Measurements from ENCODE around the gene WWOX.

Gene WWOX

DNA sequence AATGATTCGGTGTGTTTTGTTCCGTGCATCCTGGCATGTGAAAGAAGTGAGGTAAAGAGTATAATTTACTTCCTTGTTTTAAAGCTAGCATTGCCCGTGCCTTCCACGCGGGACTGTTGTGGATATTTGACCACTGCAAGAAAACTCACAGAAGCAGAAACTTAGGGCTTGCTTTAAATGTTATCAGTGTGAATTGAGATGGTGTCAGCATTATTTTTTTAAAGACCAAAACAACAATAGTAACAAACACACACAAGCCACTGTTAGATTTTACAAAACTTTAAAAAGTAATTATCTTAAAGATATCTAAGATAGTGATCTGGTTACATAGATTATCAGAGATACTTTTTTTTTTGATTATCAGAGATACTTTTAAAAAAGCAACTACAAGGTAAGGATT is 47.4 kb downstream of the WWOX start:
- DNase-seq (ENCODE audit: low spot score): no peak

DNA sequence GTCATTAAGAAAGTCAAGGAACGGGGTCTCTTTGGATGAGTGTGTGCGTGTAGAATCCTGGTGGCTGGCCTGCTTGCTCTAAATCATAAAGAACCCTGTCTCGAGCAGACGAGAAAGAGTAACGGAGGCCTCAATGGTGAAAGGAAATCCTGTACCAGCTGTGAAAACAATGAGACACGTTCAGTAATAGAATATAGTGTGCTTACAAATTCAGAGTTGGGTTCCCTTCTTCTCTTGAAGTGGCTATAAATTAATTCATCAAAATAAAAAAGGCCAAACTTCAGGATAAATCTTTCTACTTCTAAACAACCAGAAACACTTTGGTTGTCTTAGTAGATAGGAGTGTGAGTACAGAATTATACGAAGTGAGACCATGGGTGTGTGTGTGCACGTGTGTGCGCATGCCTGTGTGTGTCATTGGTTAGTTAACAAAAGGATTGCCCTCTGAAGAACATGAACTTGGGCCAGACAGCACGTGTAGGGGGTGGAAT is 48.5 kb downstream of the WWOX start:
- no peak for DNase-seq (ENCODE audit: low spot score)

GRCh38 chr16:78150233-78150632 is 50.8 kb downstream of the WWOX start:
- no peak for DNase-seq (ENCODE audit: low spot score)

- DNase-seq (ENCODE audit: low spot score): no peak
Measured at GRCh38 chr16:78154729-78155461, 55.4 kb downstream of the WWOX start.

- no peak for DNase-seq (ENCODE audit: low spot score)
Measured at GRCh38 chr16:78155791-78156345, 56.4 kb downstream of the WWOX start.

- no peak for DNase-seq (ENCODE audit: low spot score)
Measured at GRCh38 chr16:78161023-78161729, 61.7 kb downstream of the WWOX start.

DNA sequence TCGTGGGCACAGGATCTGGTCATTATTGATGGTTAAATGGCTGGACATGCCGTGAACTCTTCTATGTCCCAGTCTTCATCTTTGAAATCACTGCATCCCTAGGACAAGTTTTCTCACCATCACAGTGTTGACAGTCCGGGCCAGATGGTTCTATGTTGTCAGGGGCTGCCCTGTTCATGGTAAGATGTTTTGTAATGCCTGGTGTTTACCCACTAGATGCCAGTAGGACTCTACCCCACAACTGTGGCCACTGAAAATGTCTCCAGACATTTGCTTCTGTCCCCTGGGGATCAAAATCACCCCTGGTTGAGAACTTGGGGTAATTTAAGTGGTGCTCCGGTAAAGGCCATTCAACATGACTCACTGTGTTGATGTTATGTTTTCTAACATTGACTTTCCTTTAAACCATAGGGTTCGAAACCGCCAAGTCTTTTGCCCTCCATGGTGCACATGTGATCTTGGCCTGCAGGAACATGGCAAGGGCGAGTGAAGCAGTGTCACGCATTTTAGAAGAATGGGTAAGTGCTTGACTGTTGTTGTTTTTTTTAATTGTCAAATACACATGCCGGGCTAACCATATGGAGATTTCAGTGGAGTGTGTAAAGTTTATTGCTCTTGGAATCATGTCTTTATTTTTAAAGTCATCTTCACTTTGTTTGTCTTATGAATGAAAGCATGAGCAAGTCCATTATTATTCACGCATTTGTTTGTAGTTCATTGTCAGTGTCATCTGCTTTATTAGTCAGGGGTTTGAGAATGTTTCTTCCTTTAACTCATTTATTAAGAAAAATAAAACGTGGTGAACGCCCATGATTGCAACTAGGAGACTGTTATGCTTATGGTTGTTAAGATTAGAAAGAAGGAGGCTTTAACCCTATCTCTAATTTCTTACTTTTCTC is 64.6 kb downstream of the WWOX start:
- DNase-seq (ENCODE audit: low spot score): no peak

GRCh38 chr16:78170494-78170933 is 71.1 kb downstream of the WWOX start:
- no peak for DNase-seq (ENCODE audit: low spot score)

GRCh38 chr16:78175287-78175686 is 75.8 kb downstream of the WWOX start:
- no peak for DNase-seq (ENCODE audit: low spot score)

- no peak for DNase-seq (ENCODE audit: low spot score)
Measured at GRCh38 chr16:78176435-78176834, 77.0 kb downstream of the WWOX start.

GRCh38 chr16:78177218-78177617 is 77.8 kb downstream of the WWOX start:
- DNase-seq (ENCODE audit: low spot score): no peak

DNA sequence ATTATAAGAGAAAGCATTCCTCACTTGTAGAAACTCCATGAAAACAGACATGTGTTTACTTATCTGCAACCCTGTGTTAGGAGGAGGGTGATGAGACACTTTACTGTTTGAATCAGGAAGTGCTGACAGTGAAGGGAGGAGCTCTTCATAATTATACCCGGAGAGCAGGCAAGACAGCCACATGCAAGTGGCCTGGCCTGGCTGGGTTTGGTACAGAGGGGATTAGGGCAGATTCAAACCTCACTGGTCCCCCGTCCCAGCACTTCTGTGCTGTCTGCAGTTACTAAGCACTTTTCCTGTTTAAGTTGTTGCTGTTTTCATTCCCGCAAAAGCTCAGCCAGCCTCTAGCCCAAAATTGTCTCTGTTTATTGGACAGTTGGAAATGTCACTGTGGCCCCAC is 78.5 kb downstream of the WWOX start:
- peak; percentile 25 for DNase-seq (ENCODE audit: low spot score)

- DNase-seq (ENCODE audit: low spot score): no peak
Measured at GRCh38 chr16:78179666-78180065, 80.2 kb downstream of the WWOX start.

DNA sequence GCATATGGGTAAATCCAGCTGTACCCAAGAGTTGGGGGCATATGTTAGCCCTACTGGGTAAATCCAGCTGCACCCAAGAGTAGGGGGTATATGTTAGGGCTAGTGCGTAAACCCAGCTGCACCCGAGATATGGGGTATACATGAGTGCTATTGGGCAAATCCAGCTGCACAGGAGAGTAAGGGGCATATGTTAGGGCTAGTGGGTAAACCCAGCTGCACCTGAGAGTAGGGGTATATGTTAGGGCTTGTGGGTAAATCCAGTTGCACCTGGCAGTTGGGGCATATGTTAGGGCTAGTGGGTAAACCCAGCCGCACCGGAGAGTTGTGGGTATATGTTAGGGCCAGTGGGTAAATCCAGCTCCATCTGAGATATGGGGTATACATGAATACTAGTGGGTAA is 80.9 kb downstream of the WWOX start:
- no peak for DNase-seq (ENCODE audit: low spot score)

DNA sequence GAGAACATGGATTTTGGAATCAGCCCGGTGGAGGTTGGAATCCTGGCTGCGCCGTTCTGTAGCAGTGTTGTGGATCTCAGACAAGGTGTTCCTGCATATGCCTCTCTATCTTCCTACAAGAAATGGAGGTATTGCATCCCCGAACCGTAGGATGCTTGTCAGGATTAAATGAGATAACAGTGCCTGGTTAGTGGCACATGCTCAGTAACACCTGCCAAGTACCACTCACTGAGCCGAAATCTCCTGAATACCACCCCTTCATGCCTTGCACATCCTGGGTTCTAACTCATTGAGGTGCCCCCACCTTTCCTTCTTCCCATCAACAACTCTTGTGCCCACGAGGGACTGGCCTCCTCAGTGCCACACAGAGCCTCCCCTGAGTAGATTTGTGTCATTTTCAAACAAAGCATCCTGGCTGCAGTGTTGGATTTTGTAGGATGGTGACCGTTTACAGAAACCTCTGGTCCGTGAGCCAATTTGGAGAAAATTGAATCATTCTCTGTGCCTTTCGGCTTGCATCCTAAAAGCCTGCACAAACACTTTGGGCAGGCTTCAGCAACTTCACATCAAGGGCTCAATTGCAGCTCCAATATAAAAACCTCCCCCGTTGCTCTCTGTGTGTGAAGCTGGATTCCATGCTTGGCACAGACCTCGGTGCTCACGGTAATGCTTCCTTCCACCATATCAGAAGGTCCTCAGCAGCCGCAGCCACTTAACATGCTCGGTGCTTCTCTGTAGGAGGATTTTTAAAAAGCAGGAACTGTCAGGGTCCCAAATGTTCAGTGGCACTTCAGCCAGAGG is 84.2 kb downstream of the WWOX start:
- DNase-seq (ENCODE audit: low spot score): no peak

DNA sequence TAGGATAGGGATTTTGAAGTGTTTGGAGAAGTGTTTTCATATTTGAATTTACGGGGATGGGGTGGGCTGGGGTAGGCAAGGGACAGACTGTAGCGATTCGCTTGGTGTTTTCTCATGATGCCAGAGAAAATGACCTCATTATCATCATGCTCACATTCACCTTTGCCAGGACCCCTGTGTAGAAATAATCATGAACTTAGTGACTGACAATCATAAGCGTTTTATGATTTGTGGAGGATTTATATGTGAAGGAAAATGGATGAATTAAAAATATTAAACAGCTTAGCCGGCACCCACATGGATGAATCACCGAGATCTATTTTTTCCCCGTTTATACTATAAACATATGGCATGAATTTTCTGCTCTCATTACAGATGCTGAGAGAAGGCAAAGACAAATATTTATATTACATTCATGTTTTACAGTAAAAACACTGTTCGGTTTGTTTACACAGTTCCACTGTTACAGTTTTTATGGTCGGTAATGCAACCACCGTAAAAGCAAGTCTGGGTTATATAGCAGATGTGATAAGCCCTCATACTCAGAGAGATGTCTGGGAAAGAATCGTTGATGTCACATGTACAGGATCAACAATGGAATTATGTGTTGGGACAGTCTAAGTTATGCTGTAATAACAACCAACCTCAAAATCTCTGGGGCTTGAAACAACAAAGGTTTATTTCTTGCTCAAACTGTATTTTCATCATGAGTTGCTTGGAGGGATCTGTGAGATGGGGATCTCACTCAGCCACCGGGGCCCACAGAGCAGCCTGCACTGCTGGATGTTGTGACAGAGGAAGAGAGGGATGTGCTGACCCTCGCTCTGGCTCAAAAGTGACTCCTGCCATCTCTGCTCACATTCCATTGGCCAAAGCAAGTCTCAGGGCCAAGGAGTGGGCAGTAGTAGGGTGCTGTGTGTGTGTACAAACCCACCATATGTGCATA is 85.1 kb downstream of the WWOX start:
- DNase-seq (ENCODE audit: low spot score): no peak

- DNase-seq (ENCODE audit: low spot score): no peak
Measured at GRCh38 chr16:78189121-78189520, 89.7 kb downstream of the WWOX start.

GRCh38 chr16:78192734-78193488 is 93.5 kb downstream of the WWOX start:
- DNase-seq (ENCODE audit: low spot score): no peak

DNA sequence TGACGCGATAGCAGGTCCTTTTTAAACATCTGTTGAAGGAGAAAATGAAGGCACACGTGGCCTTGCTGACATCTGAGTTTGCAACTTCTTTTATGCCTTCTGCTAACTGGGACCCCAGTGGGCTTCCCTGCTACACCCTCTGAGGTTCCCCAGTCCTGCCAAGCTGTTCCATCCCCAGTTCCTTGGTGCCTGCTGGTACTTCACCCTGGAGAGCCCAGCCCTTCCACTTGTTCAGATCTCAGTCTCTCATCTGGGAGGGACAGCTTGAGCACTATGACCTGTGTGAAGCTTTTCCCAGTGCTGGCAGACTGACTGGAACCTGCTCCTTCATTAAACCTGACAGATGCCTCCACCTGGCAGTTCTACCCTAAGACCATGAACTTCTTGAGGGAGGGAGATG is 95.5 kb downstream of the WWOX start:
- DNase-seq (ENCODE audit: low spot score): no peak
